K562 (cell line): ENCODE measurements around the gene BRCA1. TPM values are rescaled to one million over a fixed set of nuclear protein-coding genes. Genes with fewer than 3 reads are reported as not detected.

Experiments used
- CXXC5 ChIP-seq: fragments of 250-450 bp; sonication (Bioruptor Pico); IDR thresholded peaks from 2 replicates; pipeline ENCODE4 v1.8.0; 2022; ENCODE audit warnings: inconsistent platforms, mild to moderate bottlenecking, moderate library complexity
- HBP1 ChIP-seq: fragments of 450-650 bp; formaldehyde crosslinking; IDR thresholded peaks from 2 replicates; pipeline ENCODE4 v1.4.0; 2022; ENCODE audit warnings: missing genetic modification characterization
- MAZ ChIP-seq, 2 experiments: fragments of 450-650 bp in 1 of 2; sonication (generic) in 1 of 2; formaldehyde crosslinking; IDR thresholded peaks in 1 of 2; conservative IDR thresholded peaks in 1 of 2; 2 replicates each; pipeline versions ENCODE4 v1.4.0 to v1.5.0; 2020; ENCODE audit warnings: mild to moderate bottlenecking in 1 of 2, missing genetic modification reagents in 1 of 2
- MBD1 ChIP-seq: fragments of 250-450 bp; sonication (Bioruptor Pico); IDR thresholded peaks from 2 replicates; pipeline ENCODE4 v1.8.0; 2022; ENCODE audit warnings: inconsistent platforms
- MIER1 ChIP-seq: fragments of 450-650 bp; IDR thresholded peaks from 2 replicates; pipeline ENCODE4 v1.6.1; 2016; ENCODE audit warnings: antibody characterized with exemption, mild to moderate bottlenecking, low read depth
- NR2F6 ChIP-seq: fragments of 450-650 bp; formaldehyde crosslinking; IDR thresholded peaks from 2 replicates; pipeline ENCODE4 v1.4.0; 2020; ENCODE audit warnings: mild to moderate bottlenecking
- POLR2G ChIP-seq: fragments of 200-400 bp; formaldehyde crosslinking; IDR thresholded peaks from 2 replicates; pipeline ENCODE4 v1.6.1; 2017; ENCODE audit warnings: low read depth, mild to moderate bottlenecking, antibody characterized with exemption, low read length, moderate library complexity
- RB1 ChIP-seq: fragments of 450-650 bp; IDR thresholded peaks from 2 replicates; pipeline ENCODE4 v1.6.1; 2017; ENCODE audit warnings: low read depth, mild to moderate bottlenecking
- RBM39 ChIP-seq: fragments of 200-400 bp; formaldehyde crosslinking; optimal IDR thresholded peaks from 2 replicates; pipeline ENCODE3; 2018; ENCODE audit warnings: low read depth, low read length
- SRSF1 ChIP-seq: fragments of 200-400 bp; formaldehyde crosslinking; IDR thresholded peaks from 2 replicates; pipeline ENCODE4 v1.6.1; 2017; ENCODE audit warnings: mild to moderate bottlenecking, low read depth, low read length, moderate library complexity
- STAT5A ChIP-seq: IDR thresholded peaks from 2 replicates; pipeline ENCODE4 v1.6.1; 2012; ENCODE audit warnings: low read length, inconsistent platforms, borderline replicate concordance
- TARDBP ChIP-seq: fragments of 450-650 bp; IDR thresholded peaks from 2 replicates; pipeline ENCODE4 v1.6.1; 2016
- ZNF197 ChIP-seq: fragments of 200-800 bp; sonication (Bioruptor generic); IDR thresholded peaks from 2 replicates; pipeline ENCODE4 v1.6.1; 2016; ENCODE audit warnings: low read depth, missing genetic modification characterization, missing compliant biosample characterization
- ZNF57 ChIP-seq: fragments of 450-650 bp; formaldehyde crosslinking; IDR thresholded peaks from 2 replicates; pipeline ENCODE4 v1.4.0; 2020; ENCODE audit warnings: mild to moderate bottlenecking, moderate library complexity
- polyA plus RNA-seq, 8 experiments: library from polyadenylated mRNA; depleted of rRNA in 4 of 8; stranded (reverse) in 5 of 8; unstranded in 3 of 8; fragments of >200 nt; fragmentation: Nextera tagmentation in 2 of 8; fragmentation: Illumina TruSeq in 1 of 8; extraction: Ambion mirVana in 2 of 8; extraction: Trizol in 1 of 8; gene quantifications; 2 replicates each; pipeline versions ENCODE4 v1.2.1 to v1.2.3, GENCODE V29; 2011 to 2014; ENCODE audit warnings: inconsistent platforms in 1 of 8, missing spikeins in 1 of 8
- total RNA-seq, 7 experiments: library from RNA; depleted of rRNA in 6 of 7; stranded (reverse); fragments of >200 nt in 6 of 7; fragmentation: Illumina TruSeq in 2 of 7; extraction: Trizol in 2 of 7; gene quantifications; 2 replicates each; pipeline versions ENCODE4 v1.2.1 to v1.2.3, GENCODE V29; 2011 to 2021; ENCODE audit warnings: low replicate concordance in 1 of 7
- TF ChIP-seq, protein P1 (sequence below): fragments of 450-650 bp; IDR thresholded peaks from 2 replicates; pipeline ENCODE4 v1.6.1; 2017; ENCODE audit warnings: antibody characterized with exemption, mild to moderate bottlenecking
- TF ChIP-seq, protein P2 (sequence below): sonication (generic); formaldehyde crosslinking; IDR thresholded peaks from 2 replicates; pipeline ENCODE4 v1.8.0; 2022; ENCODE audit warnings: mild to moderate bottlenecking, low read depth, missing genetic modification reagents

The BRCA1 gene
- total and polyA plus RNA-seq, 9 of the 15 experiments (the other 6 are each of a cell fraction or from before 2014, with no cell fraction given), result 25.9 to 95.3 (median 62.3) TPM

DNA sequence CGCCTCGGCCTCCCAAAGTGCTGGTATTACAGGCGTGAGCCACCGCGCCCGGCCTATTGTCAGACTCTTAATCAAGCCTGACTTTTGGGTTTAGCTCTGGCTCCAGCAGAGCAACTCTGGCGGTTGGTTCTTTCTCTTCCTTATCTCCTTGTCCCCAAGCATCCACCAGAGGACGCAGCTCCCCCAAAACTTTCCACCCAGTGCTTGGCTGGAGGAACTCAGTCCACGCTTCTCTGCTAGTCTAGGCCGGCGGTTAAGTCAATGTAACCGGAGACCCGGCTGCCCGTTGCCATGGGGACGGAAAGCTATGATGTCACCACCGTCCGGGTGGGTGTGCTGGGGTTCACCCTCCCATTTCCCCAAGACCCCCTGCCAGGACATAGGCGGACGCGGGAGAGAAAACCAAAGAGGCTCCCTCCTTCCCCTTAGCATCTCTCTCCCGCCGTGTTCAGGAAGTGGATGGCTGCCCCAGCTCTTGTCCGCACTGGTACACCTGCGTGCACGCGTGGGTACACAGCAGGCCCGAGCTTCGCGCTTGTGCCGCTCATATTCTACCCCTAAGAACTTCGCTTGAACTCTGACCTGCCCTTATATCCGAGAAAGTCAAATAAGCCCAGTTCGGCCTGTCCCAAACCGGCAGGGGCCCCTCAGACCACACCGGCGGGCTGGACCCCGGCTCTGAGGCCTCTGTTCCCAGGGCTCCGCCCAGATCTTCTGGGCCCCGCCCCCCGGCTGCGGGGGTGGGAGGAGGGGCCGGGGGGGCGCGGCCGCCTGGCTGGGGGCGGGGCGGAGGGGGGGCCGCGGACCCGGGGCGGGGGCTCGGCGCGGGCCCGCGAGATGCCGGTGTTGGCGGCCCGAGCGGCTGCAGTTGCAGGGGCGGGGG lies 100.5 kb downstream of the BRCA1 start, which contains the start of gene RND2 (continued):
- peak; percentile 82; the same call in 1 of the 2 replicates for TF ChIP-seq TARDBP
- TF ChIP-seq NR2F6 (CRISPR knock-in tag), result no peak
- TF ChIP-seq MIER1, result no peak
- TF ChIP-seq MBD1 (CRISPR knock-in tag), result no peak
- TF ChIP-seq HBP1, result no peak
- TF ChIP-seq, protein P1, sequence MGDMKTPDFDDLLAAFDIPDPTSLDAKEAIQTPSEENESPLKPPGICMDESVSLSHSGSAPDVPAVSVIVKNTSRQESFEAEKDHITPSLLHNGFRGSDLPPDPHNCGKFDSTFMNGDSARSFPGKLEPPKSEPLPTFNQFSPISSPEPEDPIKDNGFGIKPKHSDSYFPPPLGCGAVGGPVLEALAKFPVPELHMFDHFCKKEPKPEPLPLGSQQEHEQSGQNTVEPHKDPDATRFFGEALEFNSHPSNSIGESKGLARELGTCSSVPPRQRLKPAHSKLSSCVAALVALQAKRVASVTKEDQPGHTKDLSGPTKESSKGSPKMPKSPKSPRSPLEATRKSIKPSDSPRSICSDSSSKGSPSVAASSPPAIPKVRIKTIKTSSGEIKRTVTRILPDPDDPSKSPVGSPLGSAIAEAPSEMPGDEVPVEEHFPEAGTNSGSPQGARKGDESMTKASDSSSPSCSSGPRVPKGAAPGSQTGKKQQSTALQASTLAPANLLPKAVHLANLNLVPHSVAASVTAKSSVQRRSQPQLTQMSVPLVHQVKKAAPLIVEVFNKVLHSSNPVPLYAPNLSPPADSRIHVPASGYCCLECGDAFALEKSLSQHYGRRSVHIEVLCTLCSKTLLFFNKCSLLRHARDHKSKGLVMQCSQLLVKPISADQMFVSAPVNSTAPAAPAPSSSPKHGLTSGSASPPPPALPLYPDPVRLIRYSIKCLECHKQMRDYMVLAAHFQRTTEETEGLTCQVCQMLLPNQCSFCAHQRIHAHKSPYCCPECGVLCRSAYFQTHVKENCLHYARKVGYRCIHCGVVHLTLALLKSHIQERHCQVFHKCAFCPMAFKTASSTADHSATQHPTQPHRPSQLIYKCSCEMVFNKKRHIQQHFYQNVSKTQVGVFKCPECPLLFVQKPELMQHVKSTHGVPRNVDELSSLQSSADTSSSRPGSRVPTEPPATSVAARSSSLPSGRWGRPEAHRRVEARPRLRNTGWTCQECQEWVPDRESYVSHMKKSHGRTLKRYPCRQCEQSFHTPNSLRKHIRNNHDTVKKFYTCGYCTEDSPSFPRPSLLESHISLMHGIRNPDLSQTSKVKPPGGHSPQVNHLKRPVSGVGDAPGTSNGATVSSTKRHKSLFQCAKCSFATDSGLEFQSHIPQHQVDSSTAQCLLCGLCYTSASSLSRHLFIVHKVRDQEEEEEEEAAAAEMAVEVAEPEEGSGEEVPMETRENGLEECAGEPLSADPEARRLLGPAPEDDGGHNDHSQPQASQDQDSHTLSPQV, result peak; percentile 51; the same call in 1 of the 2 replicates
- TF ChIP-seq ZNF57 (CRISPR knock-in tag), result no peak
- peak; percentile 74 for TF ChIP-seq POLR2G
- TF ChIP-seq ZNF197 (CRISPR knock-in tag), result peak; percentile 44; the same call in 1 of the 2 replicates
- TF ChIP-seq, protein P2, sequence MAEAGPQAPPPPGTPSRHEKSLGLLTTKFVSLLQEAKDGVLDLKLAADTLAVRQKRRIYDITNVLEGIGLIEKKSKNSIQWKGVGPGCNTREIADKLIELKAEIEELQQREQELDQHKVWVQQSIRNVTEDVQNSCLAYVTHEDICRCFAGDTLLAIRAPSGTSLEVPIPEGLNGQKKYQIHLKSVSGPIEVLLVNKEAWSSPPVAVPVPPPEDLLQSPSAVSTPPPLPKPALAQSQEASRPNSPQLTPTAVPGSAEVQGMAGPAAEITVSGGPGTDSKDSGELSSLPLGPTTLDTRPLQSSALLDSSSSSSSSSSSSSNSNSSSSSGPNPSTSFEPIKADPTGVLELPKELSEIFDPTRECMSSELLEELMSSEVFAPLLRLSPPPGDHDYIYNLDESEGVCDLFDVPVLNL (CRISPR knock-in tag), result 0 out of 2 replicates have a peak, but pooled peaks have one; percentile 23
- TF ChIP-seq STAT5A, result peak; percentile 10; the same call in 1 of the 2 replicates
- TF ChIP-seq RB1, result peak; percentile 34; the same call in 1 of the 2 replicates
- TF ChIP-seq MAZ (CRISPR knock-in tag; conservative IDR thresholded peaks at IDR 0.05 in 1 of 2, IDR thresholded peaks at IDR 0.05 in 1 of 2), result peak in 1 of 2 experiments; percentile 22; a peak in 1 of 4 replicates
- peak; percentile 62 for TF ChIP-seq RBM39
- TF ChIP-seq CXXC5 (CRISPR knock-in tag), result peak; percentile 31; the same call in 1 of the 2 replicates
- no peak for TF ChIP-seq SRSF1
